GM23338 (cell line): ENCODE data around the gene ATP2B1. TPM values are rescaled to one million over a fixed set of nuclear protein-coding genes. Genes with fewer than 3 reads are reported as not detected.

Source experiments
- ATAC-seq: fragments of 200-7000 bp; cut with Tn5 transposase; 3 replicates; pipeline ENCODE4 v1.9.1; 2020
- DNase-seq: peaks from one replicate; pipeline ENCODE4 v3.0.0-alpha.2; 2015; ENCODE audit warnings: low spot score
- H2AFZ ChIP-seq: fragments of 200-600 bp; sonication (generic); 2 replicates; pipeline ENCODE4 v1.8.0; 2016; ENCODE audit warnings: antibody characterized with exemption, mild to moderate bottlenecking, moderate library complexity
- H3F3A ChIP-seq: fragments of 200-600 bp; sonication (generic); replicated peaks from 2 replicates; pipeline ENCODE4 v1.8.0; 2017; ENCODE audit warnings: antibody characterized with exemption, mixed run types, low read depth
- H3K27ac ChIP-seq: fragments of 200-600 bp; sonication (generic); 2 replicates; pipeline ENCODE4 v1.6.1; 2016; ENCODE audit warnings: low read depth
- H3K27me3 ChIP-seq: fragments of 200-600 bp; sonication (generic); 2 replicates; pipeline ENCODE4 v1.8.0; 2016; ENCODE audit warnings: mild to moderate bottlenecking, mixed run types, moderate library complexity; ENCODE audit not compliant: insufficient read depth
- H3K36me3 ChIP-seq: fragments of 200-600 bp; sonication (generic); 2 replicates; pipeline ENCODE4 v1.8.0; 2016; ENCODE audit warnings: mild to moderate bottlenecking; ENCODE audit not compliant: insufficient read depth
- H3K4me1 ChIP-seq: fragments of 200-600 bp; sonication (generic); 2 replicates; pipeline ENCODE4 v1.8.0; 2016; ENCODE audit warnings: mild to moderate bottlenecking, moderate library complexity; ENCODE audit not compliant: insufficient read depth
- H3K4me2 ChIP-seq: fragments of 200-600 bp; sonication (generic); 2 replicates; pipeline ENCODE4 v1.7.1; 2017; ENCODE audit warnings: mixed run types
- H3K4me3 ChIP-seq: fragments of 200-600 bp; sonication (generic); 2 replicates; pipeline ENCODE4 v1.6.1; 2016; ENCODE audit warnings: mixed run types
- H3K79me2 ChIP-seq: fragments of 200-600 bp; sonication (generic); replicated peaks from 2 replicates; pipeline ENCODE4 v1.8.0; 2017; ENCODE audit warnings: mild to moderate bottlenecking; ENCODE audit not compliant: insufficient read depth
- H3K9me2 ChIP-seq: fragments of 200-600 bp; sonication (generic); 2 replicates; pipeline ENCODE4 v1.8.0; 2017; ENCODE audit not compliant: insufficient read depth
- H4K20me1 ChIP-seq: fragments of 200-600 bp; sonication (generic); replicated peaks from 2 replicates; pipeline ENCODE4 v1.8.0; 2017; ENCODE audit warnings: mild to moderate bottlenecking; ENCODE audit not compliant: insufficient read depth
- H3K27ac Mint-ChIP-seq: 2 replicates; pipeline ENCODE4 v1.8.0; 2020; ENCODE audit warnings: inconsistent platforms, mild to moderate bottlenecking, moderate library complexity, mixed read lengths
- H3K27me3 Mint-ChIP-seq: 3 replicates; pipeline ENCODE4 v1.8.0; 2022; ENCODE audit warnings: low read depth, mild to moderate bottlenecking, moderate library complexity, mixed read lengths, inconsistent platforms; ENCODE audit not compliant: insufficient read depth, poor library complexity
- H3K36me3 Mint-ChIP-seq: 3 replicates; pipeline ENCODE4 v1.8.0; 2021; ENCODE audit warnings: low read depth, mild to moderate bottlenecking, inconsistent platforms, moderate library complexity, mixed read lengths
- H3K4me1 Mint-ChIP-seq: 3 replicates; pipeline ENCODE4 v1.8.0; 2020; ENCODE audit warnings: mild to moderate bottlenecking, inconsistent platforms, mixed read lengths
- H3K4me3 Mint-ChIP-seq: 3 replicates; pipeline ENCODE4 v1.8.0; 2021; ENCODE audit warnings: moderate library complexity, mild to moderate bottlenecking, inconsistent platforms, mixed read lengths
- H3K9me3 Mint-ChIP-seq: 3 replicates; pipeline ENCODE4 v1.8.0; 2020; ENCODE audit warnings: moderate library complexity, mild to moderate bottlenecking, inconsistent platforms, mixed read lengths
- EZH2phosphoT487 ChIP-seq: fragments of 200-600 bp; sonication (generic); IDR thresholded peaks from one replicate; pipeline ENCODE4 v1.8.1; 2018; ENCODE audit warnings: antibody characterized with exemption; ENCODE audit not compliant: unreplicated experiment
- JUNB ChIP-seq: IDR thresholded peaks from one replicate; pipeline ENCODE4 v1.6.1; 2016; ENCODE audit warnings: antibody characterized with exemption; ENCODE audit not compliant: unreplicated experiment
- NANOG ChIP-seq: IDR thresholded peaks from 2 replicates; pipeline ENCODE4 v1.6.1; 2016; ENCODE audit warnings: antibody characterized with exemption, borderline replicate concordance
- POLR2AphosphoS5 ChIP-seq: IDR thresholded peaks from 2 replicates; pipeline ENCODE4 v1.6.1; 2016; ENCODE audit warnings: antibody characterized with exemption, low read depth
- STAT1 ChIP-seq: IDR thresholded peaks from one replicate; pipeline ENCODE4 v1.6.1; 2016; ENCODE audit warnings: antibody characterized with exemption; ENCODE audit not compliant: unreplicated experiment
- ZNF114 ChIP-seq: fragments of 250-450 bp; sonication (Bioruptor Pico); IDR thresholded peaks from 2 replicates; pipeline ENCODE4 v1.5.0; 2020; ENCODE audit warnings: mild to moderate bottlenecking, moderate library complexity
- ZNF331 ChIP-seq: fragments of 250-450 bp; sonication (Bioruptor Pico); IDR thresholded peaks from 2 replicates; pipeline ENCODE4 v1.5.0; 2020; ENCODE audit warnings: low read depth, mild to moderate bottlenecking, moderate library complexity
- polyA plus RNA-seq: library from polyadenylated mRNA; unstranded; fragments of >200 nt; fragmentation: Nextera tagmentation; extraction: Ambion mirVana; gene quantifications from 2 replicates; pipeline ENCODE4 v1.2.1, GENCODE V29; 2016
- total RNA-seq: library from RNA; depleted of rRNA; stranded (reverse); fragments of >200 nt; shearing (Covaris generic); gene quantifications from 2 replicates; pipeline ENCODE4 v1.2.3, GENCODE V29; 2014
- TF ChIP-seq, protein P1 (sequence below), 2 experiments: fragments of 200-600 bp in 1 of 2; sonication (generic) in 1 of 2; conservative IDR thresholded peaks; 2 replicates each; pipeline versions ENCODE4 v1.5.1 to v1.6.1; 2016 to 2017; ENCODE audit warnings: antibody characterized with exemption in 2 of 2, low read depth in 2 of 2, mild to moderate bottlenecking in 2 of 2, moderate library complexity in 1 of 2

The ATP2B1 gene
- total and polyA plus RNA-seq, 2 experiments from 2014 or later: 39.3 to 42.3 TPM

DNA sequence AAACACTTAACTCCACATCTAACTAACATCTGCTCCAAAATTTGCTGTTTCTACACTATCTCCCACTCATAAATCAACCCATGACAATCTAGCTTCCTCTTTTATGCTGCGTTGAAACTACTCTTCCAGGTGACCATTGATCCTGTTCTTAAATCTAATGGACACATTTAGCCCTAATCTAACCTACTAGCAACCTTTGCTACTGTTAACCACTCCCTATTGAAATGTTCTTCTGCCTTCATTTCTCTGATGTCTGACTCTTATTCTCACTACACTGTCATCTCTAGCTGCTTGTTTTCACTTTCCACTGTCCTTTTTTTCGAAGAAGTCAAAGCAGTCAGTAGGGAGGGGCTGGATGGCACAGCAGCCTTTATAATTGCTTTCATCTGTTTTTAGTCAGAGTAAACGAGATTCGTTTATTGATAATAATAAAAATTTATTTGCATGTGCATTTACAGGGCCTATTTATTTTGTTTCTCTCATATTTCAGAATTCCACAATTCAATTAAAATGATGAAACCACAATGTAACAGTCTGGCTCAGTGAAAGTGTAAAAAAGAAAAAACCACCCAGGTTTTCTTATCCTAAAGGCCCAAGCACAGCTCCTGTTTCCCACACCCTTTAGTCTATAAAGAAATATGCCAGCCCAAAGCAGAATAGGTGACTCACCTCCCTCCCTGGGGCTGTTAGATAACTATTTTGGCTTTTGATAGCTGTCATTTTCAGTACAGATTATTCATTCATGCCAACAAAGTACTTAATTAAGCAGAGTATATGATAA is 44.9 kb downstream of the ATP2B1 start:
- no peak overlapping the region for H3K4me3 ChIP-seq

DNA sequence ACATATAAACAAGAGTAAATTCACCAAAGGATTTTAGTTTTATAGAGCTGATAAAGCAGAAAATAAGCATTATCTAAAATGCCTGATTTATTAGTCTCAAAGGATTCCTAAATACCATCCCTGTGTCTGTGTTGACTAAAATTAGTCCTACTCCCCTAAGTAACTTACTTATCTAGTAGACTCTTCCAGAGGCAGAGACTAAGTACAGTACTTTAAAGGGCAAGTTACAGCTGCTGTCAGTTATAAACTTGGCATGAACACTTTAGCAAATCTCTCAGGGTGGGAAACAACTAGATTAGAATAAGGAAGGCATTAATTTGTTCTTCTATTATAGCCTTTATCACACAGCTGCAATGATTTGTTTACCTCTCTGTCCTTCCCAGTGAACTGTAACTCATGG is 46.0 kb downstream of the ATP2B1 start:
- Histone ChIP-seq H3K36me3 (no peaks in the 10 kb centered on the region), H4K20me1 (peaks cover 7% of the 10 kb centered on the region; the same call in 1 of the 2 replicates), H3K4me1 (peaks cover 12% of the 10 kb centered on the region), H2AFZ (no peak overlapping the region), H3K9me2 (0 out of 2 replicates have a peak, but pooled peaks cover 3% of the 10 kb centered on the region), H3F3A (no peaks in the 10 kb centered on the region), H3K4me3 (no peak overlapping the region), H3K27ac (no peak overlapping the region), H3K4me2 (no peak overlapping the region), H3K27me3 (no peaks in the 10 kb centered on the region), H3K79me2 (peaks cover 25% of the 10 kb centered on the region)
- peaks cover 16% of the 10 kb centered on the region for H3K4me1 Mint-ChIP-seq
- DNase-seq: no peak
- H3K27ac Mint-ChIP-seq: no peak overlapping the region
- ATAC-seq: no peak
- H3K9me3 Mint-ChIP-seq: no peaks in the 10 kb centered on the region
- no peak overlapping the region for H3K4me3 Mint-ChIP-seq
- no peaks in the 10 kb centered on the region for H3K36me3 Mint-ChIP-seq
- no peaks in the 10 kb centered on the region for H3K27me3 Mint-ChIP-seq
- no peak for TF ChIP-seq NANOG
- no peak for TF ChIP-seq STAT1
- TF ChIP-seq JUNB: no peak
- TF ChIP-seq, protein P1, sequence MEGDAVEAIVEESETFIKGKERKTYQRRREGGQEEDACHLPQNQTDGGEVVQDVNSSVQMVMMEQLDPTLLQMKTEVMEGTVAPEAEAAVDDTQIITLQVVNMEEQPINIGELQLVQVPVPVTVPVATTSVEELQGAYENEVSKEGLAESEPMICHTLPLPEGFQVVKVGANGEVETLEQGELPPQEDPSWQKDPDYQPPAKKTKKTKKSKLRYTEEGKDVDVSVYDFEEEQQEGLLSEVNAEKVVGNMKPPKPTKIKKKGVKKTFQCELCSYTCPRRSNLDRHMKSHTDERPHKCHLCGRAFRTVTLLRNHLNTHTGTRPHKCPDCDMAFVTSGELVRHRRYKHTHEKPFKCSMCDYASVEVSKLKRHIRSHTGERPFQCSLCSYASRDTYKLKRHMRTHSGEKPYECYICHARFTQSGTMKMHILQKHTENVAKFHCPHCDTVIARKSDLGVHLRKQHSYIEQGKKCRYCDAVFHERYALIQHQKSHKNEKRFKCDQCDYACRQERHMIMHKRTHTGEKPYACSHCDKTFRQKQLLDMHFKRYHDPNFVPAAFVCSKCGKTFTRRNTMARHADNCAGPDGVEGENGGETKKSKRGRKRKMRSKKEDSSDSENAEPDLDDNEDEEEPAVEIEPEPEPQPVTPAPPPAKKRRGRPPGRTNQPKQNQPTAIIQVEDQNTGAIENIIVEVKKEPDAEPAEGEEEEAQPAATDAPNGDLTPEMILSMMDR (conservative IDR thresholded peaks at IDR 0.05; ENCODE audit: low read depth in 2 of 2): no peak
- TF ChIP-seq ZNF331 (CRISPR knock-in tag): no peak
- TF ChIP-seq EZH2phosphoT487: no peak
- no peak for TF ChIP-seq POLR2AphosphoS5

More for the DNA sequence above, 44.9 kb downstream of the ATP2B1 start:
- Histone ChIP-seq H3K27me3 (no peaks in the 10 kb centered on the region), H3K27ac (no peak overlapping the region), H3K79me2 (peaks cover 35% of the 10 kb centered on the region), H3K4me1 (peaks cover 9% of the 10 kb centered on the region), H3K9me2 (0 out of 2 replicates have a peak, but pooled peaks cover 3% of the 10 kb centered on the region), H3F3A (no peaks in the 10 kb centered on the region), H3K4me2 (no peak overlapping the region), H2AFZ (no peak overlapping the region), H3K36me3 (no peaks in the 10 kb centered on the region), H4K20me1 (peaks cover 5% of the 10 kb centered on the region; the same call in 1 of the 2 replicates)
- Mint-ChIP-seq H3K27me3 (no peaks in the 10 kb centered on the region), H3K4me1 (peaks cover 9% of the 10 kb centered on the region), H3K27ac (no peak overlapping the region), H3K4me3 (no peak overlapping the region), H3K36me3 (no peaks in the 10 kb centered on the region), H3K9me3 (no peaks in the 10 kb centered on the region)
- ATAC-seq (no peak), DNase-seq (no peak)
- TF ChIP-seq ZNF114 (CRISPR knock-in tag): no peak
- no peak for TF ChIP-seq EZH2phosphoT487
